Activated CD4-positive, alpha-beta T cell treated with anti-CD3 and anti-CD28 coated beads, Interleukin-2, amount 10 ng/mL, durations not matched to agents 24 days and 14 days (primary cell): ENCODE results near the gene SLC46A2. TPM values are rescaled to one million over a fixed set of nuclear protein-coding genes. Genes with fewer than 3 reads are reported as not detected.

Source experiments
- DNase-seq: peaks from one replicate; pipeline ENCODE4 v3.0.0; 2022
- H3K27ac Mint-ChIP-seq: one replicate; pipeline ENCODE4 v1.8.0; 2022; ENCODE audit warnings: mild to moderate bottlenecking, mixed read lengths
- H3K27me3 Mint-ChIP-seq: one replicate; pipeline ENCODE4 v1.8.0; 2022; ENCODE audit warnings: mixed read lengths
- H3K36me3 Mint-ChIP-seq: one replicate; pipeline ENCODE4 v1.8.0; 2022; ENCODE audit warnings: low read depth, mild to moderate bottlenecking, mixed read lengths
- H3K4me1 Mint-ChIP-seq: one replicate; pipeline ENCODE4 v1.8.0; 2021; ENCODE audit warnings: mixed read lengths
- H3K4me3 Mint-ChIP-seq: one replicate; pipeline ENCODE4 v1.8.0; 2022; ENCODE audit warnings: mild to moderate bottlenecking, moderate library complexity, mixed read lengths
- H3K9me3 Mint-ChIP-seq: one replicate; pipeline ENCODE4 v1.8.0; 2021; ENCODE audit warnings: mixed read lengths
- intact Hi-C: fragments of 100-400 bp; cut with micrococcal nuclease; formaldehyde crosslinking; loops from one replicate; pipeline ENCODE4 v1.15.1; 2023
- total RNA-seq: library from RNA; stranded (reverse); gene quantifications from 2 replicates; pipeline ENCODE4 v1.2.3, GENCODE V29; 2022

SLC46A2 gene
- total RNA-seq, 1 donor from 2014 or later: not detected

- H3K4me3 Mint-ChIP-seq: no peak overlapping the region
- H3K9me3 Mint-ChIP-seq: no peaks in the 10 kb centered on the region
- no peak for DNase-seq
- no peak overlapping the region for H3K27ac Mint-ChIP-seq
- intact Hi-C loops: no loop called here
- no peaks in the 10 kb centered on the region for H3K27me3 Mint-ChIP-seq
- peaks cover 13% of the 10 kb centered on the region for H3K4me1 Mint-ChIP-seq
- H3K36me3 Mint-ChIP-seq: peaks cover 4% of the 10 kb centered on the region
Observed at GRCh38 chr9:112861155-112861554, 29.5 kb downstream of the SLC46A2 start.

- no peaks in the 10 kb centered on the region for H3K27me3 Mint-ChIP-seq
- no peaks in the 10 kb centered on the region for H3K9me3 Mint-ChIP-seq
- H3K4me3 Mint-ChIP-seq: no peak overlapping the region
- no peak overlapping the region for H3K27ac Mint-ChIP-seq
- peaks cover 4% of the 10 kb centered on the region for H3K36me3 Mint-ChIP-seq
- intact Hi-C loops: no loop called here
- DNase-seq: no peak
- H3K4me1 Mint-ChIP-seq: peaks cover 13% of the 10 kb centered on the region
Observed at GRCh38 chr9:112860451-112860850, 30.2 kb downstream of the SLC46A2 start.

- no peak for DNase-seq
- no peaks in the 10 kb centered on the region for H3K9me3 Mint-ChIP-seq
- H3K27me3 Mint-ChIP-seq: no peaks in the 10 kb centered on the region
- H3K4me3 Mint-ChIP-seq: no peak overlapping the region
- H3K4me1 Mint-ChIP-seq: peaks cover 9% of the 10 kb centered on the region
- intact Hi-C loops: no loop called here
- no peak overlapping the region for H3K27ac Mint-ChIP-seq
- no peaks in the 10 kb centered on the region for H3K36me3 Mint-ChIP-seq
Observed at GRCh38 chr9:112858625-112859147, 32.0 kb downstream of the SLC46A2 start.

- Mint-ChIP-seq H3K27me3 (no peaks in the 10 kb centered on the region), H3K27ac (no peak overlapping the region), H3K9me3 (no peaks in the 10 kb centered on the region), H3K4me1 (peaks cover 2% of the 10 kb centered on the region), H3K36me3 (no peaks in the 10 kb centered on the region), H3K4me3 (no peak overlapping the region)
- intact Hi-C loops: no loop called here
- no peak for DNase-seq
Observed at GRCh38 chr9:112858005-112858404, 32.7 kb downstream of the SLC46A2 start.

- no peaks in the 10 kb centered on the region for H3K4me1 Mint-ChIP-seq
- intact Hi-C loops: no loop called here
- no peaks in the 10 kb centered on the region for H3K36me3 Mint-ChIP-seq
- H3K4me3 Mint-ChIP-seq: no peak overlapping the region
- no peaks in the 10 kb centered on the region for H3K27me3 Mint-ChIP-seq
- no peak for DNase-seq
- no peaks in the 10 kb centered on the region for H3K9me3 Mint-ChIP-seq
- H3K27ac Mint-ChIP-seq: no peak overlapping the region
Observed at GRCh38 chr9:112856843-112857242, 33.8 kb downstream of the SLC46A2 start.

GRCh38 chr9:112856200-112856599 lies 34.5 kb downstream of the SLC46A2 start:
- Mint-ChIP-seq H3K9me3 (no peaks in the 10 kb centered on the region), H3K4me1 (no peaks in the 10 kb centered on the region), H3K4me3 (no peak overlapping the region), H3K27me3 (no peaks in the 10 kb centered on the region), H3K36me3 (peaks cover 3% of the 10 kb centered on the region), H3K27ac (no peak overlapping the region)
- intact Hi-C loops: no loop called here
- DNase-seq: no peak

- no peak for DNase-seq
- Mint-ChIP-seq H3K9me3 (no peaks in the 10 kb centered on the region), H3K4me1 (no peaks in the 10 kb centered on the region), H3K27me3 (no peaks in the 10 kb centered on the region), H3K36me3 (peaks cover 6% of the 10 kb centered on the region), H3K4me3 (no peak overlapping the region), H3K27ac (no peak overlapping the region)
- intact Hi-C loops: no loop called here
Observed at GRCh38 chr9:112854657-112855056, 36.0 kb downstream of the SLC46A2 start.

GRCh38 chr9:112853882-112854585 lies 36.6 kb downstream of the SLC46A2 start:
- Mint-ChIP-seq H3K4me3 (no peak overlapping the region), H3K27me3 (no peaks in the 10 kb centered on the region), H3K9me3 (no peaks in the 10 kb centered on the region), H3K4me1 (no peaks in the 10 kb centered on the region), H3K36me3 (peaks cover 6% of the 10 kb centered on the region), H3K27ac (no peak overlapping the region)
- intact Hi-C loops: no loop called here
- DNase-seq: no peak

- no peak for DNase-seq
- Mint-ChIP-seq H3K9me3 (no peaks in the 10 kb centered on the region), H3K27me3 (no peaks in the 10 kb centered on the region), H3K27ac (no peak overlapping the region), H3K4me1 (peaks cover 2% of the 10 kb centered on the region), H3K4me3 (no peak overlapping the region), H3K36me3 (peaks cover 6% of the 10 kb centered on the region)
- intact Hi-C loops: no loop called here
Observed at GRCh38 chr9:112852741-112853504, 37.8 kb downstream of the SLC46A2 start.

GRCh38 chr9:112850840-112851239 lies 39.8 kb downstream of the SLC46A2 start:
- Mint-ChIP-seq H3K27me3 (no peaks in the 10 kb centered on the region), H3K4me1 (peaks cover 2% of the 10 kb centered on the region), H3K36me3 (peaks cover 6% of the 10 kb centered on the region), H3K4me3 (no peak overlapping the region), H3K27ac (no peak overlapping the region), H3K9me3 (no peaks in the 10 kb centered on the region)
- intact Hi-C loops: no loop called here
- no peak for DNase-seq

GRCh38 chr9:112849363-112849922 lies 41.2 kb downstream of the SLC46A2 start:
- no peaks in the 10 kb centered on the region for H3K27me3 Mint-ChIP-seq
- intact Hi-C loops: no loop called here

GRCh38 chr9:112848316-112849151 lies 42.1 kb downstream of the SLC46A2 start:
- peaks cover 6% of the 10 kb centered on the region for H3K36me3 Mint-ChIP-seq
- H3K4me1 Mint-ChIP-seq: peaks cover 14% of the 10 kb centered on the region
- no peak overlapping the region for H3K27ac Mint-ChIP-seq
- H3K9me3 Mint-ChIP-seq: no peaks in the 10 kb centered on the region
- no peak overlapping the region for H3K4me3 Mint-ChIP-seq
- DNase-seq: no peak
- intact Hi-C loops: no loop called here
- H3K27me3 Mint-ChIP-seq: no peaks in the 10 kb centered on the region

More at GRCh38 chr9:112849363-112849922, 41.2 kb downstream of the SLC46A2 start:
- no peak overlapping the region for H3K27ac Mint-ChIP-seq
- peaks cover 6% of the 10 kb centered on the region for H3K36me3 Mint-ChIP-seq
- DNase-seq: no peak
- H3K9me3 Mint-ChIP-seq: no peaks in the 10 kb centered on the region
- H3K4me1 Mint-ChIP-seq: peaks cover 8% of the 10 kb centered on the region
- H3K4me3 Mint-ChIP-seq: no peak overlapping the region
